ENCODE measurements around the gene PTGES. TPM values are rescaled to one million over a fixed set of nuclear protein-coding genes. Genes with fewer than 3 reads are reported as not detected.

PTGES gene, protein sequence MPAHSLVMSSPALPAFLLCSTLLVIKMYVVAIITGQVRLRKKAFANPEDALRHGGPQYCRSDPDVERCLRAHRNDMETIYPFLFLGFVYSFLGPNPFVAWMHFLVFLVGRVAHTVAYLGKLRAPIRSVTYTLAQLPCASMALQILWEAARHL
- 0.09 and 0.28 TPM in 2 replicates for total RNA-seq

GRCh38 chr9:129752900-129753729, at the start of gene PTGES:
Gene PTGES, minus strand, starts transcription at chr9:129753042. Its CDS starts 30 bp downstream, at chr9:129753012.

Other genes starting within 250 kb of the PTGES start
- gene C9orf50, start 131.9 kb downstream of the PTGES start, total RNA-seq = 0.09 TPM in 1 of 2 replicates, not detected in the other
- 36.5 and 40.3 TPM in 2 replicates for gene NTMT1, start 126.9 kb downstream of the PTGES start, total RNA-seq
- 11.1 and 14.0 TPM in 2 replicates for gene ASB6, start 110.9 kb downstream of the PTGES start, total RNA-seq
- 0.66 TPM in 1 of 2 replicates, not detected in the other for gene PRRX2, start 87.4 kb downstream of the PTGES start, total RNA-seq
- 21.6 and 27.0 TPM in 2 replicates for gene TOR1B, start 50.1 kb upstream of the PTGES start, total RNA-seq
- 27.4 and 28.2 TPM in 2 replicates for gene TOR1A, start 71.1 kb upstream of the PTGES start, total RNA-seq
- gene C9orf78, start 82.2 kb upstream of the PTGES start, total RNA-seq = 37.5 and 40.7 TPM in 2 replicates
- 7.6 and 9.6 TPM in 2 replicates for gene USP20, start 82.4 kb upstream of the PTGES start, total RNA-seq

Data from endothelial cell of coronary artery (primary cell).